Central memory CD8-positive, alpha-beta T cell (primary cell): Measurements from ENCODE around the gene PARD3.
"Not testable (repeated sequence)": the region's sequence is repeated elsewhere in the genome, so short reads cannot be mapped to it uniquely, and the experiment has no call there.

ENCODE experiments used
- ATAC-seq: fragments of 150-1000 bp; cut with Tn5 transposase; replicated peaks from 2 replicates; pipeline ENCODE4 v1.10.0; 2022; ENCODE audit warnings: mild to moderate bottlenecking, moderate FRiP score, moderate number of reproducible peaks; ENCODE audit not compliant: poor library complexity, severe bottlenecking; ENCODE audit errors: extremely low read depth
- DNase-seq, 2 donors: peaks; one replicate each; pipeline ENCODE4 v3.0.0; 2021; ENCODE audit warnings: low spot score in 2 of 2
- H3K27ac Mint-ChIP-seq: one replicate; pipeline ENCODE4 v1.8.0; 2022; ENCODE audit warnings: low read depth, mild to moderate bottlenecking, moderate library complexity, mixed read lengths
- H3K27me3 Mint-ChIP-seq: one replicate; pipeline ENCODE4 v1.8.0; 2022; ENCODE audit warnings: mixed read lengths
- H3K36me3 Mint-ChIP-seq: one replicate; pipeline ENCODE4 v1.8.0; 2022; ENCODE audit warnings: mild to moderate bottlenecking, moderate library complexity, mixed read lengths; ENCODE audit not compliant: insufficient read depth
- H3K4me1 Mint-ChIP-seq: one replicate; pipeline ENCODE4 v1.8.0; 2022; ENCODE audit warnings: mixed read lengths
- H3K4me3 Mint-ChIP-seq: one replicate; pipeline ENCODE4 v1.8.0; 2022; ENCODE audit warnings: mild to moderate bottlenecking, moderate library complexity, mixed read lengths
- H3K9me3 Mint-ChIP-seq: one replicate; pipeline ENCODE4 v1.8.0; 2022; ENCODE audit warnings: mixed read lengths

PARD3 gene

GRCh38 chr10:34406463-34407323 is 408.4 kb downstream of the PARD3 start:
- no peaks in the 10 kb centered on the region for H3K36me3 Mint-ChIP-seq
- ATAC-seq (no peak), DNase-seq (no peak)
- H3K4me1 Mint-ChIP-seq, result no peaks in the 10 kb centered on the region
- no peak overlapping the region for H3K4me3 Mint-ChIP-seq
- H3K27ac Mint-ChIP-seq, result no peak overlapping the region
- no peaks in the 10 kb centered on the region for H3K27me3 Mint-ChIP-seq
- H3K9me3 Mint-ChIP-seq, result no peaks in the 10 kb centered on the region

DNA sequence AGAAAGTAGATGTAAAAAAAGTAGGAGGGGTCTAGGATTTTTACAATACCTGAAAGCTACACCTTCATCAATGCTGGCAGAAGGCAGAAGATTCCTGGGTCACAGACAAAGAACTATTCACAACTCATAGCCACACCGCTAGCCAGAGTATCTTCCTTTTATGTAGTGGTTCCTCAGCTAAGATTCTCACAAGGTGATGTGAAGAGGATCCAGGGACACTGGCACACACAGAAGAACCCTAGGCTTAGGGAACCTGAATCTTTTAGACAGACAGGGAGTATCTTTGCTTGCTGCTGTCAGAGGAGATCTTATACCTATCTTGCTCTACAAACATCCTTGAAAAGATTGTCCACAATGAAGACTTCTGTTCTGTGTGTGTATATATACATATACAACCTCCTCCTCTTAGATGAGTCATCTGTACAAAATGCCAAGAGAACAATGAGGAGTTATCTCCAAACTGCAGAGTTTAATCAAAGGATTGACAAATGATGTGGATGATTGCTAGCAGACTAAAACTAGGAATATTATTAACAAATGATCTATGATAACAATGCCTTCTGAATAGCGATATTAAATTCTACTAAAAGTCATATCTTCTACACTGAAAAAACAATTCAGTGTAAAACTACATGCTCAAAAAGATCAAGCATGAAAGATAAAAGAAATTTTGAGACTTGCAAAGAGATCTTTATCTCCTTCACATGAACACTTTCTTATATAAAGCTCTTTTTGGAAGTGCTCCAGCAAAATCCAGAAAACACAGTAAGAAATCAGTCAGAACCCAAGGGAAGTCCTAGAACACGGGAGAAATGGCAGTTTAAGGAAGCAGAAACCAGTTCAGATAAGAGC is 409.3 kb downstream of the PARD3 start:
- H3K36me3 Mint-ChIP-seq, result no peaks in the 10 kb centered on the region

GRCh38 chr10:34403512-34403911 is 411.6 kb downstream of the PARD3 start:
- H3K9me3 Mint-ChIP-seq, result no peaks in the 10 kb centered on the region
- no peak overlapping the region for H3K27ac Mint-ChIP-seq
- no peak for ATAC-seq
- H3K36me3 Mint-ChIP-seq, result no peaks in the 10 kb centered on the region
- no peaks in the 10 kb centered on the region for H3K27me3 Mint-ChIP-seq
- no peak overlapping the region for H3K4me3 Mint-ChIP-seq
- no peak for DNase-seq
- no peaks in the 10 kb centered on the region for H3K4me1 Mint-ChIP-seq

More for the DNA sequence above, 409.3 kb downstream of the PARD3 start:
- no peak overlapping the region for H3K27ac Mint-ChIP-seq
- no peaks in the 10 kb centered on the region for H3K27me3 Mint-ChIP-seq
- H3K4me1 Mint-ChIP-seq, result no peaks in the 10 kb centered on the region
- no peak overlapping the region for H3K4me3 Mint-ChIP-seq
- ATAC-seq (no peak), DNase-seq (no peak)
- H3K9me3 Mint-ChIP-seq, result no peaks in the 10 kb centered on the region

DNA sequence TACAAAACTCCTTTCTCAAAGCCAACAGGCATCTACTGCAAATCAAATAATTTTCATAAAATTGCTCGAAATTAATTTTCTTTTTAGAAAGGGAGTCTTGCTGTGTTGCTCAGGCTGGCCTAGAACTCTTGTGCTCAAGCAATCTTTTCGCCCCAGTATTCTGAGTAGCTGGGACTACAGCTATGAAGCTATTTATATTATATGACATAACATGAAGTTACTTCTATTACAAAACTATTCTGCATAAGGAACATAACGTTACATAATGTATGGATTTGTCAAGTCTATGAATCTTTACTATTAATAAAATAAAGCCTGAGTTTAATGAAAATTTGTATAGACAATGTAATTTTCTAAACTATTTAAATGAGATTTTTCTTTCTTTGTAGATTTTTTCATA is 415.0 kb downstream of the PARD3 start:
- no peak for DNase-seq
- H3K4me3 Mint-ChIP-seq, result no peak overlapping the region
- ATAC-seq, result no peak
- H3K27me3 Mint-ChIP-seq, result no peaks in the 10 kb centered on the region
- no peak overlapping the region for H3K27ac Mint-ChIP-seq
- no peaks in the 10 kb centered on the region for H3K9me3 Mint-ChIP-seq
- H3K36me3 Mint-ChIP-seq, result no peaks in the 10 kb centered on the region
- H3K4me1 Mint-ChIP-seq, result no peaks in the 10 kb centered on the region

DNA sequence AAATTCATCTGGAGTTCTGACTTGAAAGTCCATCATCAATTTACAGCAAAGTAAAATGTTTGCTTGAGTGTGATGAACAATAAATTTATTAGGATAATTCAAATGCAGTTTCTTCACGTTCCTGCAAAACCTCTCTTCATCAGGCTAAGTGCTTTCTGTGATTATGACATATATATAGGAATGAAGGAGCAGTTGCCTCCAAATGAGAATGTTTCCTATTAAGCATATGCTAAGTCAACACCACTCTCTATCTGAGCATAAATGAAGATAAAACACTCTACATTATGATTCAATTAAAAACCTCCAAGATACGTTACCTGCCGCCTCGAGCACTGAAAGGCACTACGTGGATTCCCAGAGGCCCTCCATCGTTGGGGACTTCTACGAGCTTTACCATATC is 416.1 kb downstream of the PARD3 start:
- Mint-ChIP-seq H3K27me3 (no peaks in the 10 kb centered on the region), H3K4me1 (no peaks in the 10 kb centered on the region), H3K4me3 (no peak overlapping the region), H3K36me3 (no peaks in the 10 kb centered on the region), H3K9me3 (no peaks in the 10 kb centered on the region), H3K27ac (no peak overlapping the region)
- DNase-seq, result no peak
- ATAC-seq, result no peak

GRCh38 chr10:34397324-34397723 is 417.8 kb downstream of the PARD3 start:
- DNase-seq (no peak), ATAC-seq (no peak)
- Mint-ChIP-seq H3K4me3 (no peak overlapping the region), H3K4me1 (no peaks in the 10 kb centered on the region), H3K27me3 (no peaks in the 10 kb centered on the region), H3K9me3 (no peaks in the 10 kb centered on the region), H3K27ac (no peak overlapping the region), H3K36me3 (no peaks in the 10 kb centered on the region)

GRCh38 chr10:34396663-34397062 is 418.4 kb downstream of the PARD3 start:
- Mint-ChIP-seq H3K9me3 (no peaks in the 10 kb centered on the region), H3K4me3 (no peak overlapping the region), H3K27me3 (no peaks in the 10 kb centered on the region), H3K36me3 (no peaks in the 10 kb centered on the region), H3K4me1 (no peaks in the 10 kb centered on the region), H3K27ac (no peak overlapping the region)
- ATAC-seq (no peak), DNase-seq (no peak)

GRCh38 chr10:34392641-34393170 is 422.4 kb downstream of the PARD3 start:
- H3K27me3 Mint-ChIP-seq, result no peaks in the 10 kb centered on the region
- H3K36me3 Mint-ChIP-seq, result no peaks in the 10 kb centered on the region
- no peak overlapping the region for H3K4me3 Mint-ChIP-seq
- H3K9me3 Mint-ChIP-seq, result no peaks in the 10 kb centered on the region
- DNase-seq (no peak), ATAC-seq (no peak)
- no peaks in the 10 kb centered on the region for H3K4me1 Mint-ChIP-seq
- H3K27ac Mint-ChIP-seq, result no peak overlapping the region

DNA sequence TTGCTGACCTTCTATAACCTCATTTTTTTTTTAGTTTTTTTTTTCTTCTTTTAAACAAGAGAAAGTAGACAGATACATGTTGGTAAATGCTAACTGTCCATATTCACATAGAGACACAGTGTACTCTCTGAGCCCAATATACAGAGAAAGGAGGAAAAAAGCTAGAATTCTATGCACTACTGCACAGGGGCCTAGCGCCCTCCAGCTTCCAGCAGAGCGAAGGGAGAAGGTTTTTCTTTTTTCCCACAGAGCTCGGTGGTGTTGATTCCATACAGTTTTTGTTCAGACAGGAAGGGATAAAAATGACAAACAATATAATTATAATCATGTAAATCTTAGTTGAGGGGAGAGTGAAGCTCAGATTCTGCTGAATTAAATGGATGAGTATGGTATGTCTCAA is 423.9 kb downstream of the PARD3 start:
- DNase-seq, H3K36me3 Mint-ChIP-seq, ATAC-seq, H3K27me3 Mint-ChIP-seq, H3K27ac Mint-ChIP-seq, H3K9me3 Mint-ChIP-seq, H3K4me3 Mint-ChIP-seq, H3K4me1 Mint-ChIP-seq: not testable (repeated sequence)

GRCh38 chr10:34389801-34390200 is 425.3 kb downstream of the PARD3 start:
- Mint-ChIP-seq H3K27me3 (no peaks in the 10 kb centered on the region), H3K27ac (no peak overlapping the region), H3K4me1 (no peaks in the 10 kb centered on the region), H3K9me3 (no peaks in the 10 kb centered on the region), H3K36me3 (no peaks in the 10 kb centered on the region), H3K4me3 (no peak overlapping the region)
- DNase-seq (no peak), ATAC-seq (no peak)

GRCh38 chr10:34386921-34387320 is 428.2 kb downstream of the PARD3 start:
- Mint-ChIP-seq H3K4me3 (no peak overlapping the region), H3K36me3 (no peaks in the 10 kb centered on the region), H3K4me1 (no peaks in the 10 kb centered on the region), H3K27me3 (no peaks in the 10 kb centered on the region), H3K27ac (no peak overlapping the region), H3K9me3 (no peaks in the 10 kb centered on the region)
- ATAC-seq (no peak), DNase-seq (no peak)

- H3K4me3 Mint-ChIP-seq, result no peak overlapping the region
- H3K36me3 Mint-ChIP-seq, result no peaks in the 10 kb centered on the region
- H3K27me3 Mint-ChIP-seq, result no peaks in the 10 kb centered on the region
- H3K4me1 Mint-ChIP-seq, result no peaks in the 10 kb centered on the region
- H3K27ac Mint-ChIP-seq, result no peak overlapping the region
- ATAC-seq, result no peak
- H3K9me3 Mint-ChIP-seq, result no peaks in the 10 kb centered on the region
- no peak for DNase-seq
Observed at GRCh38 chr10:34384372-34384771, 430.7 kb downstream of the PARD3 start.

- no peaks in the 10 kb centered on the region for H3K27me3 Mint-ChIP-seq
- ATAC-seq (no peak), DNase-seq (no peak)
- H3K27ac Mint-ChIP-seq, result no peak overlapping the region
- no peaks in the 10 kb centered on the region for H3K36me3 Mint-ChIP-seq
- H3K4me1 Mint-ChIP-seq, result no peaks in the 10 kb centered on the region
- no peaks in the 10 kb centered on the region for H3K9me3 Mint-ChIP-seq
- no peak overlapping the region for H3K4me3 Mint-ChIP-seq
Observed at GRCh38 chr10:34382626-34383025, 432.5 kb downstream of the PARD3 start.
